Measurements from ENCODE around the gene AP2S1. TPM values are rescaled to one million over a fixed set of nuclear protein-coding genes. Genes with fewer than 3 reads are reported as not detected.
"Not testable (repeated sequence)": the region's sequence is repeated elsewhere in the genome, so short reads cannot be mapped to it uniquely, and the experiment has no call there.

Gene AP2S1
- total RNA-seq, 1 donor from 2014 or later, result 96.9 TPM

DNA sequence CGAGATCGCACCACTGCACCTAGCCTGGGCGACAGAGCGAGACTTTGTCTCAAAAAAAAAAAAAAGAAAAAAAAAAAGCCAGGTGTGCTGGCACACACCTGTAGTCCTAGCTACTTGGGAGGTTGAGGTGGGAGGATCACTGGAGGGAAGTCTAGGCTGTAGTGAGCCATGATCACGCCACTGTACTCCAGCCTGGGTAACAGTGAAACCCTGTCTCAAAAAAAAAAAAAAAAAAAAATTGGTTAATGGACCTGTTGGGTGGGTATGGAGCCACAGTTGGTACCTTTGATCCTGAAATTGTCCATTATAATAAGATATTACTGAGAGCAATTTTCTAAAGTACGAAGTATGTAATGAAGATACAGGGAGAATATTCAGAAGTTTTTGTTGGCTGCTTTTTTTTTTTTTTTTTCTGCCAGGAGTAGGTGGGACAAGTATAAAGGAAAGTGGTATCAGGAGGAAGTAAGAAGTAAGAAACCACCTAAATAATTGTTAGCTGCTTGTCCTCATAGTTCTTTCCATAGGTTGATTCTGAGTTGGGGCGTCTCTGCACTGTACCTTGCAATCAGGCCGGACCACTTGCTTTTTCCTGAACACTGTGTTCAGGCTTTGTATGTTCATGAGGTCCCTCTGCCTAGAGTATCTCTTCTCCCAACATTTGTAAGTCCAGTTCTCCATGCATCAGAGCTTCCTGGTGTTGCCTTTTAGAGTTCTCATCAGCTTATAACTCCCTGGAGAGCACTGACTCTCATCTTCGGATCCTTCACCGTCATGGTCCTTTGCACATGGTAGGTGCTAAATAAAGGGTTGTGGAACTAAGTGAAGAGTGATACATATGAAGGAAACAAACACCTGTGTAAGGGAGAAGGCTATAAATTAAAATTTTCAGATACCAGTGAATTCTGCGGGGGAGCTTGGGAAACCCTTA is 41.9 kb upstream of the AP2S1 start:
- Mint-ChIP-seq H3K36me3 (ENCODE audit: insufficient read depth) (peaks cover 7% of the 10 kb centered on the region), H3K9me3 (ENCODE audit: low read depth) (no peaks in the 10 kb centered on the region), H3K27me3 (no peaks in the 10 kb centered on the region), H3K27ac (peak overlapping the region; percentile 9), H3K4me1 (ENCODE audit: low read depth) (peaks cover 17% of the 10 kb centered on the region), H3K4me3 (ENCODE audit: low read depth) (no peak overlapping the region)
- no peak for TF ChIP-seq CTCF (IDR thresholded peaks at IDR 0.05; ENCODE audit: unreplicated experiment)
- DNase-seq (ENCODE audit: low spot score, unreplicated experiment), result no peak

DNA sequence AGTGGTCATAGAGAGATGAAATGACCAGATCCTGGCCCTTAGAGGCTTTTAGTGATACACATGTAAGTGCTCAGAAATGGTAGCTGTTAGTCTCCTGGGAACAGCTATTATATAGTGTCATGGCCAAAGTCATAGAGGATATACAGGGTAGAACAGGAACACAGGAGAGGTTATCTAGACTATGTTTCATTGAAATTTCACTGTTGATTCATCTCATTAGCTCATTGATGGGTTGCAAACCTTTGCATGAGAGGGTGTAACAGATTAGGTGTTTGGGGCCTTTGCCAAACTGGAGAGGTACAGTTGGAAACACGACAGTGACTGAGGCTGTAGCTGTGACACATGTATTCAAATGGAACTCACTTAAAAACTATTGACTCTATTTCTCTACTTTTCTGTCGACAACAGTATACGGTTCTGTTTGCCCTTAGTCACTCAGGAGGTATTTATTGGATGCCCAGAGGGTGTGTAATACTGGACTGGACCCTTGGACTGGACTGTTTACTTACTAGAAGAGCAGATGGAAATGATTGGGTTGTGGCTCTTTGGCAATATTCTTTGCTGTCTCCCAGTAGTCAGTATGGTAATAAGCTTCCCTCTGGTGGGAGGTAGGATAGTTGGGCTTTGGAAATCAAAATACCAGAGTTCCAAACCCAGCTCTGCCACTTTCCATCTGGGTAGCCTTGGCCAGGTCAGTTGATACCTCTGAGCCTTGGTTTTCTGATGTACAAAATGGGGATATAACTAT is 40.0 kb upstream of the AP2S1 start:
- no peaks in the 10 kb centered on the region for H3K27me3 Mint-ChIP-seq
- DNase-seq (ENCODE audit: low spot score, unreplicated experiment), result no peak
- H3K36me3 Mint-ChIP-seq (ENCODE audit: insufficient read depth), result peaks cover 10% of the 10 kb centered on the region
- H3K27ac Mint-ChIP-seq, result peak overlapping the region; percentile 5
- peaks cover 17% of the 10 kb centered on the region for H3K4me1 Mint-ChIP-seq (ENCODE audit: low read depth)
- TF ChIP-seq CTCF (IDR thresholded peaks at IDR 0.05; ENCODE audit: unreplicated experiment), result no peak
- H3K9me3 Mint-ChIP-seq (ENCODE audit: low read depth), result peaks cover 4% of the 10 kb centered on the region
- H3K4me3 Mint-ChIP-seq (ENCODE audit: low read depth), result no peak overlapping the region

GRCh38 chr19:46887240-46887782 is 36.7 kb upstream of the AP2S1 start:
- Mint-ChIP-seq H3K36me3 (ENCODE audit: insufficient read depth) (peaks cover 5% of the 10 kb centered on the region), H3K4me1 (ENCODE audit: low read depth) (peaks cover 18% of the 10 kb centered on the region), H3K4me3 (ENCODE audit: low read depth) (no peak overlapping the region), H3K9me3 (ENCODE audit: low read depth) (peaks cover 4% of the 10 kb centered on the region), H3K27me3 (no peaks in the 10 kb centered on the region), H3K27ac (peak overlapping the region; percentile 0)
- no peak for DNase-seq (ENCODE audit: low spot score, unreplicated experiment)
- TF ChIP-seq CTCF (IDR thresholded peaks at IDR 0.05; ENCODE audit: unreplicated experiment), result no peak

DNA sequence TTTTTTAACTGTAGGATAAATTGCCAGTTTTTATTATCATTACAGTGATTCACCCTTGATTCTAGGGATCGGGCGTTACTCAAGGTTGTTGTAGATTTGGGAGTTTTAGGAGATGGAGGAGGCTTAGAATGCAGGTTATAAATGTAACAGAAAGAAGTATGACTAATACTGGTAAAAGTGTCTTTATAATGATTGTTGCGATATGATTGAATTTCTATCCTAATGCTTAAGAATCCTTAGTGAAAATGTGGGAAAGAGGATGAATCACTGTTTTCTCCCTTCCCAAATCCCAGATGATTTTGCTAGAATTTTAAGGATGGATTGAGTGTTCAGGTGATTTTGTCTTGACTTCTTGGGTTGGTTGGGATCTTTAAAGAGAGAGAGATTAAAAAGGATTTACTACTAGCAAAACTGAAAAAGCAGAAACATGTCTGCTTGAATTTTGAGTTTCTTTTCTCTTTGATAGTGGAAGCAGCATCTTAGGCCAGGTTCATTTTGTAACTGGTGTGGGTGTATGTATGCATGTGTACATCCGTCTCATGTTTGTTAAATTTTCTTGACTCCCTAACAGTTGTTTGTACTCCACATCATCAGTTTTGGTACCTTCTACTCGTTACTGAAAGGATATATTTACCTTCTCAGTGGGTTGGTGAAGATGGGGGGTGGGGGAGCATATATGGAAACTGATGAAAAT is 36.0 kb upstream of the AP2S1 start:
- DNase-seq (ENCODE audit: low spot score, unreplicated experiment), result no peak
- Mint-ChIP-seq H3K4me3 (ENCODE audit: low read depth) (no peak overlapping the region), H3K4me1 (ENCODE audit: low read depth) (peaks cover 20% of the 10 kb centered on the region), H3K36me3 (ENCODE audit: insufficient read depth) (peaks cover 5% of the 10 kb centered on the region), H3K27me3 (no peaks in the 10 kb centered on the region), H3K9me3 (ENCODE audit: low read depth) (peaks cover 4% of the 10 kb centered on the region), H3K27ac (no peak overlapping the region)
- TF ChIP-seq CTCF (IDR thresholded peaks at IDR 0.05; ENCODE audit: unreplicated experiment), result no peak

DNA sequence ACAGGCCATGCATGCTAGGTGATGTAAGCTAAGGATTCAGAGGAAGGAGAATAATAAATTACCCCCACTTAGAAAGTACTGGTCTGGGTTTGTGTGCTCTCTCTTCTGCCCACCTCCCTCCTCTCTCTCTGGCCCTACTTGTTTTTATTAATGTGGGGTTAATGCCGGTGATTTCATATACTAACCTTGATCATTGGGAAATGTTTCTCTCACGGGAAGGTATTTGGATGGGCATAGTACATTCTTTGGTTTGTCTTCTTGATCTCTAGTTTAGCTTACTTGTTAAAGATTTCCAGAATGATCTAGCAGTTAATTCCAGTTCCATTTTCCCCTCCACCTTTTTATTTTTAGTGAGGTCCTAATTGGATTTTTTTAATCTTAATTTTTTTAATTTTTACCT is 34.8 kb upstream of the AP2S1 start:
- TF ChIP-seq CTCF (IDR thresholded peaks at IDR 0.05; ENCODE audit: unreplicated experiment), result no peak
- H3K36me3 Mint-ChIP-seq (ENCODE audit: insufficient read depth), result peaks cover 5% of the 10 kb centered on the region
- peaks cover 12% of the 10 kb centered on the region for H3K4me1 Mint-ChIP-seq (ENCODE audit: low read depth)
- no peak overlapping the region for H3K27ac Mint-ChIP-seq
- peaks cover 4% of the 10 kb centered on the region for H3K9me3 Mint-ChIP-seq (ENCODE audit: low read depth)
- no peak for DNase-seq (ENCODE audit: low spot score, unreplicated experiment)
- H3K27me3 Mint-ChIP-seq, result no peaks in the 10 kb centered on the region
- H3K4me3 Mint-ChIP-seq (ENCODE audit: low read depth), result no peak overlapping the region

DNA sequence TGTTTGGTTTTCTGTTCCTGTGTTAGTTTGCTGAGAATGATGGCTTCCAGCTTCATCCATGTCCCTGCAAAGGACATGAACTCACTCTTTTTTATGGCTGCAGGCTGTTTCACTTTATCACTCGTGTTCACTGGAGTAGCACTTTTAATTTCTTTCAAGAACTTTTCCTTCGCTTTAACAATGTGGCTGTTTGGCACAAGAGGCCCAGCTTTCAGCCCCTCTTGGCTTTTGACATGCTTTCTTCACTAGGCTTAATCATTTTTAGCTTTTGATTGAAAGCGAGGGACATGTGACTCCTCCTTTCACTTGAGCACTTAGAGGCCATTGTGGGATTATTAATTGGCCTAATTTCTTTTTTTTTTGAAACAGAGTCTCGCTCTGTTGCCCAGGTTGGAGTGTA is 32.1 kb upstream of the AP2S1 start:
- not testable (repeated sequence) for H3K36me3 Mint-ChIP-seq (ENCODE audit: insufficient read depth); H3K4me1 Mint-ChIP-seq (ENCODE audit: low read depth); H3K9me3 Mint-ChIP-seq (ENCODE audit: low read depth); DNase-seq (ENCODE audit: low spot score, unreplicated experiment); H3K4me3 Mint-ChIP-seq (ENCODE audit: low read depth); H3K27me3 Mint-ChIP-seq
- peak overlapping the region; percentile 89 for H3K27ac Mint-ChIP-seq
